Sigmoid colon (tissue), 7 donors: Measurements from ENCODE around the gene INSIG2. TPM values are rescaled to one million over a fixed set of nuclear protein-coding genes. Genes with fewer than 3 reads are reported as not detected.

ENCODE experiments used
- DNase-seq: peaks from one replicate; pipeline ENCODE4 v3.0.0-alpha.2; 2019
- H3K27ac ChIP-seq, 4 donors: fragments of 200-600 bp; sonication (generic); one replicate each; pipeline ENCODE4 v1.5.1; 2016 to 2019; ENCODE audit warnings: mild to moderate bottlenecking in 1 of 4
- H3K27me3 ChIP-seq, 3 donors: fragments of 200-600 bp; sonication (generic); one replicate each; pipeline ENCODE4 v1.5.1; 2019; ENCODE audit warnings: mild to moderate bottlenecking in 1 of 3
- H3K36me3 ChIP-seq, 4 donors: fragments of 200-600 bp; sonication (generic); one replicate each; pipeline ENCODE4 v1.5.1; 2016 to 2019
- H3K4me1 ChIP-seq, 4 donors: fragments of 200-600 bp; sonication (generic); one replicate each; pipeline ENCODE4 v1.5.1; 2017 to 2019
- H3K4me3 ChIP-seq, 4 donors: fragments of 200-600 bp; sonication (generic); one replicate each; pipeline ENCODE4 v1.5.1; 2017 to 2019; ENCODE audit warnings: mild to moderate bottlenecking in 2 of 4, moderate library complexity in 1 of 4
- H3K9me3 ChIP-seq, 4 donors: fragments of 200-600 bp in 3 of 4; sonication (generic) in 3 of 4; one replicate each; pipeline versions ENCODE4 v1.5.1 to v1.6.1; 2013 to 2019
- CTCF ChIP-seq, 4 experiments: fragments of 450-650 bp in 3 of 4; fragments of 200-600 bp in 1 of 4; IDR thresholded peaks; one replicate each; pipeline ENCODE4 v1.5.1; 2016 to 2019; ENCODE audit warnings: antibody characterized with exemption in 4 of 4, mild to moderate bottlenecking in 3 of 4, moderate library complexity in 2 of 4
- EP300 ChIP-seq, 4 donors: sonication (generic); formaldehyde crosslinking; IDR thresholded peaks; one replicate each; pipeline ENCODE4 v1.6.1; 2017; ENCODE audit warnings: antibody characterized with exemption in 4 of 4
- POLR2A ChIP-seq, 2 donors: fragments of 450-650 bp; IDR thresholded peaks; one replicate each; pipeline ENCODE4 v1.6.1; 2016; ENCODE audit warnings: antibody characterized with exemption in 2 of 2, mild to moderate bottlenecking in 2 of 2, moderate library complexity in 2 of 2
- POLR2AphosphoS5 ChIP-seq, 4 donors: sonication (generic); formaldehyde crosslinking; IDR thresholded peaks; one replicate each; pipeline ENCODE4 v1.6.1; 2017; ENCODE audit warnings: antibody characterized with exemption in 4 of 4
- WGBS, 2 donors: extraction: QIAGEN DNeasy Blood & Tissue Kit; methylation state at CpG; one replicate each; pipeline ENCODE4 v1.1.7; 2013; 5-methylcytosine and 5-hydroxymethylcytosine counted together
- intact Hi-C: fragments of 100-400 bp; cut with DNase I; formaldehyde crosslinking; loops from one replicate; pipeline ENCODE4 v1.15.1; 2023
- polyA plus RNA-seq, 3 donors: library from polyadenylated mRNA; stranded (reverse); fragments of 200-250 nt; gene quantifications; one replicate each; pipeline ENCODE4 v1.2.3, GENCODE V29; 2013
- total RNA-seq, 4 donors: library from RNA; depleted of rRNA; stranded (reverse); fragments of >200 nt; gene quantifications; one replicate each; pipeline ENCODE4 v1.1.0, GENCODE V29; 2016
- donor health status: healthy with polysubstance abuse.
- donor health status: Bipolar disorder and iron deficiency.
- donor health status: healthy.

The INSIG2 gene
- total and polyA plus RNA-seq, 7 donors: 7.2 to 20.7 (median 15.2) TPM

DNA sequence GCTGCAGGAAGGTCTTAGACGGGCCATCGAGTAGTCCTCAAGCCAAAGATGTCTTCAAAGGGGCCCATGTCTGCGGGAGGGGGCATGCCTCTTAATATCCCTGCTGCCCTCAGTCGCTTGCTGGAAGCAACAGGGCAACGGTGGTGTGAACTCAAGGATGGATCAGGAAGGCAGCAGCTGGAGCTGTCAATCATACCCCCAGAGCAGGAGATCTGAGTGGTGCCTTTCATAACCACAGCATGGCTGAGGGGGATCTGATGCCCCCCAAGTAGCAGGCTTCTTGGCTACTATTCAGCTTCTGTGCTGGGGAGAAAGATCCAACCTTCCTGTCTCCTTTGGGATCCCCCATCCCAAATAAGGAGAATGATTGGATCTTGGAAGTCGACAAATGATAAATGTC lies 46.4 kb downstream of the INSIG2 start:
- Histone ChIP-seq H3K36me3 (no peaks in the 10 kb centered on the region), H3K4me3 (no peak overlapping the region), H3K9me3 (no peaks in the 10 kb centered on the region), H3K27ac (no peak overlapping the region), H3K4me1 (no peaks in the 10 kb centered on the region), H3K27me3 (no peaks in the 10 kb centered on the region)
- 78 to 81% methylated on average over 6 of the region's 6 CpGs for WGBS, 2 donors
- intact Hi-C loops: no loop called here
- no peak for DNase-seq
- TF ChIP-seq POLR2A (IDR thresholded peaks at IDR 0.05) (no peak), POLR2AphosphoS5 (IDR thresholded peaks at IDR 0.05) (no peak), EP300 (IDR thresholded peaks at IDR 0.05) (no peak), CTCF (IDR thresholded peaks at IDR 0.05) (no peak)

GRCh38 chr2:118145207-118145606 lies 56.9 kb downstream of the INSIG2 start:
- Histone ChIP-seq H3K27me3 (no peaks in the 10 kb centered on the region), H3K27ac (no peak overlapping the region), H3K9me3 (no peaks in the 10 kb centered on the region), H3K4me3 (no peak overlapping the region), H3K36me3 (no peaks in the 10 kb centered on the region), H3K4me1 (no peaks in the 10 kb centered on the region)
- no peak for TF ChIP-seq POLR2AphosphoS5 (IDR thresholded peaks at IDR 0.05)
- no peak for TF ChIP-seq CTCF (IDR thresholded peaks at IDR 0.05)
- no peak for TF ChIP-seq POLR2A (IDR thresholded peaks at IDR 0.05)
- no peak for TF ChIP-seq EP300 (IDR thresholded peaks at IDR 0.05)
- no peak for DNase-seq
- 72 to 79% methylated on average over 1 of the region's 1 CpG for WGBS, 2 donors
- intact Hi-C loops: no loop called here

- no peaks in the 10 kb centered on the region for H3K27me3 ChIP-seq
- H3K36me3 ChIP-seq: no peaks in the 10 kb centered on the region
- TF ChIP-seq EP300 (IDR thresholded peaks at IDR 0.05) (no peak), POLR2AphosphoS5 (IDR thresholded peaks at IDR 0.05) (no peak), CTCF (IDR thresholded peaks at IDR 0.05) (no peak), POLR2A (IDR thresholded peaks at IDR 0.05) (no peak)
- no peak for DNase-seq
- intact Hi-C loops: no loop called here
- no peak overlapping the region for H3K4me3 ChIP-seq
- no peaks in the 10 kb centered on the region for H3K9me3 ChIP-seq
- no peaks in the 10 kb centered on the region for H3K4me1 ChIP-seq
- no peak overlapping the region for H3K27ac ChIP-seq
- WGBS, 2 donors: 81 to 84% methylated on average over 6 of the region's 6 CpGs
Measured at GRCh38 chr2:118145806-118146205, 57.5 kb downstream of the INSIG2 start.

DNA sequence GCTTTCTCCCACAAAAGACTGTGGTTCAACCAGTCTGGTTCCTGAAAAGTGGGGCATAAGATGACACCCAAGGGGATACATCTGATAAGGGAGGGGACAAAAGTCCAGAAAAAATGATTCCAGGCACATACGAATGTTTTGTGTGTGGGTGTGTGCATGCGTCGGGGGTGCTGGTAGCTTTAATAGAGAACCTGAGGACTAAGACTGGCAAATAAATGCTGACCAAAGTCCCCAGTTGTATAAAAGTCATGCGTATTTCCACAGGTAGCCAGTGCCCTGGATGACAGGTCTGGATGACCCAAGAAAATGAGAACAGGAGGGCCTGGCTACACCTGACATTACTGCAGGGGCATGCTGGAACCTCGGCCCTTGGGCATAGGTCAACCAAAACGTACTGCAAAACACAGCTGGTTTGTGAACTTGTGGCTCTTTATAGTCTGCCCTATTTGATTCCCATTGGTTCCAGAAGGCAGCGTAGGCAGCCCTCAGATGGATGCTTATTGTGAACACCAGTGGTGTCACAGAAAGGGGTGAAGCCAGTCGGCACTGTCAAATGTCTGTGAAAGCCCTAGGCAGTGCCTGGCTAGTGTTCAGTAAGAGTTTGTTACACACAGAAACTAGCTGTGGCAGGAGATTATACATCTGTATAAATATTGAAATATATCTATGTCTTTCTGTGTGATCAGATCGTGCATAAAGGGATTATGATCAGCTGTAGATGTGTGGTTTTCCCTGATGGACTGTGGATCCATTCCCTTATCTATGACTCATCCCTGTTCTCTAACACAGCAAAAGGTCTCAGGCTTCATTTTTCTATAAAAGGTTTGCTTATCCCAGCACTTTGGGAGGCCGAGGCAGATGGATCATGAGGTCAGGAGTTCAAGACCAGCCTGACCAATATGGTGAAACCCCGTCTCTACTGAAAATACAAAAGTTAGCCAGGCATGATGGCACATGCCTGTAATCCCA lies 58.3 kb downstream of the INSIG2 start:
- no peaks in the 10 kb centered on the region for H3K9me3 ChIP-seq
- H3K27me3 ChIP-seq: no peaks in the 10 kb centered on the region
- H3K27ac ChIP-seq: no peak overlapping the region
- TF ChIP-seq POLR2AphosphoS5 (IDR thresholded peaks at IDR 0.05): no peak
- no peak for TF ChIP-seq CTCF (IDR thresholded peaks at IDR 0.05)
- TF ChIP-seq POLR2A (IDR thresholded peaks at IDR 0.05): no peak
- no peak for TF ChIP-seq EP300 (IDR thresholded peaks at IDR 0.05)
- intact Hi-C loops: no loop called here
- no peaks in the 10 kb centered on the region for H3K36me3 ChIP-seq
- no peak overlapping the region for H3K4me3 ChIP-seq
- 52 to 80% methylated on average over 11 of the region's 11 CpGs for WGBS, 2 donors
- no peak for DNase-seq
- H3K4me1 ChIP-seq: no peaks in the 10 kb centered on the region
